ENCODE data around the gene CHKA. TPM values are rescaled to one million over a fixed set of nuclear protein-coding genes. Genes with fewer than 3 reads are reported as not detected.

The CHKA gene
- polyA plus RNA-seq, 1 of the 3 experiments (the other 2 are of a cell fraction): 12.3 TPM

DNA sequence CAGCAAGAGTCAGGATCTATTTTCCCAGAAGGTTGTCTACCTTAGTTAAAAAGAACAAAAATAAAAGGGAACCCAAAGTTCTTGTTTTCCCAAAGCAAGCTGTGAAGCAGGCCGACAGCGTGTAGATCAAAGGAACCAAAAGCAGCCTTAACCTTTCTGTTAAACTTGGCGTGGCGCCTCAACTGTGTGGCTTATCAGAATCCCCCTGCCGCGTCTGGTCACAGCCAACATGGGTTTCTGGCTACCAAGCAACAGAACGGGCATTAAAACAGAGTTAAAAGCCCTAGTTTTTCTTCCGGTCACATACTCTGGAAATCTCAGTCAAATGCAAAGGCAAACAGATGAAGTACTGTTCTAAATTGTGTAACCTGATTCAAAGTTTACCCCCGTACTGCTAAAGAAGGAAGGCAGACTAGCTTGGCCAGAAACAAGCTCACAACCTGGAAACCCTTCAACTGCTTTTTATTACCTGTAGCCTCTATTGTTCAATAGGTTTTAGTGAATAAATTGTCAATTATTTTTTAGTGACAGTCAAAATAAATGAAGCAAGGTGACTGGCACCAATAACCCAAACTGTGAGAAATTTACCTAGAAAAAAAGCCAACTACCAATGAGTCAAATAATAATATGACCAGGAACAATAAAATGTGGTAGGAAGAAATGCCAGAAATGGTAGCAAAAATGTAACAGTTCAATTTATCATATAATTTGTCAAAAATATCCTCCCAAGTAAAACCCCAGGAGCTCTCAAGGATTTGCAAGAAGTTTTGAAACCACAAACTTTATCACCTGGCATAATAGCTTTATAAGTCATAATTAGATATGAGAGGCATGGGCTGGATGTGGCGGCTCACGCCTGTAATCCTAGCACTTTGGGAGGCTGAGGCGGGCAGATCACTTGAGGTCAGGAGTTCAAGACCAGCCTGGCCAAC is 21.4 kb downstream of the CHKA start:
- peak overlapping the region in 1 of 2 experiments; percentile 53; a peak in 3 of 4 replicates for H3K27ac ChIP-seq (ENCODE audit: low read depth in 2 of 2, low read length in 1 of 2)
- no peak overlapping the region for H3K4me2 ChIP-seq
- H3K4me1 ChIP-seq (ENCODE audit: control insufficient read depth in 1 of 2, insufficient read depth in 2 of 2, low read depth in 1 of 2, low read length in 1 of 2): peaks cover 0 to 4% of the 10 kb centered on the region in 2 experiments; a peak in 2 of 4 replicates

GRCh38 chr11:68099057-68099456 is 22.1 kb downstream of the CHKA start:
- Histone ChIP-seq H3K27ac (ENCODE audit: low read depth in 2 of 2, low read length in 1 of 2) (peak overlapping the region in 1 of 2 experiments; percentile 53; a peak in 3 of 4 replicates), H3K4me2 (no peak overlapping the region), H3K9me3 (no peaks in the 10 kb centered on the region), H3F3A (replicated peaks; ENCODE audit: insufficient read depth) (no peaks in the 10 kb centered on the region), H3K9me2 (no peaks in the 10 kb centered on the region), H3K4me1 (ENCODE audit: control insufficient read depth in 1 of 2, insufficient read depth in 2 of 2, low read depth in 1 of 2, low read length in 1 of 2) (peaks cover 0 to 4% of the 10 kb centered on the region in 2 experiments; a peak in 2 of 4 replicates), H3K79me2 (ENCODE audit: insufficient read depth) (peaks cover 42% of the 10 kb centered on the region), H3K36me3 (replicated peaks in 1 of 2; ENCODE audit: control insufficient read depth in 1 of 2, insufficient read depth in 2 of 2, low read length in 1 of 2) (peaks cover 0 to 18% of the 10 kb centered on the region in 2 experiments), H3K9ac (no peak overlapping the region), H4K20me1 (ENCODE audit: insufficient read depth) (0 out of 2 replicates have a peak, but pooled peaks cover 6% of the 10 kb centered on the region), H3K27me3 (ENCODE audit: insufficient read depth) (no peaks in the 10 kb centered on the region), H3K4me3 (ENCODE audit: low read depth in 2 of 2, low read length in 1 of 2) (no peak overlapping the region), H2AFZ (ENCODE audit: low read depth) (no peak overlapping the region)
- ChIA-PET POLR2A (no interaction called here), CTCF (interaction anchor here (1.0 to 1.3 kb wide), 2 partner anchors 13 to 18 kb away, joined by 3 read pairs; no protein-coding TSS in a partner anchor)
- no peak for DNase-seq
- TF ChIP-seq GABPA (IDR thresholded peaks at IDR 0.05; ENCODE audit: low read depth): no peak
- TF ChIP-seq MXI1 (IDR thresholded peaks at IDR 0.05; ENCODE audit: low read depth, low read length): no peak
- no peak for TF ChIP-seq CHD2 (IDR thresholded peaks at IDR 0.05; ENCODE audit: low read length, partially characterized antibody)
- no peak for TF ChIP-seq RFX5 (IDR thresholded peaks at IDR 0.05; ENCODE audit: low read length)
- TF ChIP-seq, protein P1, sequence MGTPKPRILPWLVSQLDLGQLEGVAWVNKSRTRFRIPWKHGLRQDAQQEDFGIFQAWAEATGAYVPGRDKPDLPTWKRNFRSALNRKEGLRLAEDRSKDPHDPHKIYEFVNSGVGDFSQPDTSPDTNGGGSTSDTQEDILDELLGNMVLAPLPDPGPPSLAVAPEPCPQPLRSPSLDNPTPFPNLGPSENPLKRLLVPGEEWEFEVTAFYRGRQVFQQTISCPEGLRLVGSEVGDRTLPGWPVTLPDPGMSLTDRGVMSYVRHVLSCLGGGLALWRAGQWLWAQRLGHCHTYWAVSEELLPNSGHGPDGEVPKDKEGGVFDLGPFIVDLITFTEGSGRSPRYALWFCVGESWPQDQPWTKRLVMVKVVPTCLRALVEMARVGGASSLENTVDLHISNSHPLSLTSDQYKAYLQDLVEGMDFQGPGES (IDR thresholded peaks at IDR 0.05; ENCODE audit: low read depth, low read length): no peak
- no peak for TF ChIP-seq JUND (IDR thresholded peaks at IDR 0.05)
- TF ChIP-seq POLR2AphosphoS5 (IDR thresholded peaks at IDR 0.05; ENCODE audit: low read depth, low read length): no peak
- no peak for TF ChIP-seq TCF12 (IDR thresholded peaks at IDR 0.05)
- TF ChIP-seq RAD21 (IDR thresholded peaks at IDR 0.05; ENCODE audit: low read length): no peak
- TF ChIP-seq, protein P2, sequence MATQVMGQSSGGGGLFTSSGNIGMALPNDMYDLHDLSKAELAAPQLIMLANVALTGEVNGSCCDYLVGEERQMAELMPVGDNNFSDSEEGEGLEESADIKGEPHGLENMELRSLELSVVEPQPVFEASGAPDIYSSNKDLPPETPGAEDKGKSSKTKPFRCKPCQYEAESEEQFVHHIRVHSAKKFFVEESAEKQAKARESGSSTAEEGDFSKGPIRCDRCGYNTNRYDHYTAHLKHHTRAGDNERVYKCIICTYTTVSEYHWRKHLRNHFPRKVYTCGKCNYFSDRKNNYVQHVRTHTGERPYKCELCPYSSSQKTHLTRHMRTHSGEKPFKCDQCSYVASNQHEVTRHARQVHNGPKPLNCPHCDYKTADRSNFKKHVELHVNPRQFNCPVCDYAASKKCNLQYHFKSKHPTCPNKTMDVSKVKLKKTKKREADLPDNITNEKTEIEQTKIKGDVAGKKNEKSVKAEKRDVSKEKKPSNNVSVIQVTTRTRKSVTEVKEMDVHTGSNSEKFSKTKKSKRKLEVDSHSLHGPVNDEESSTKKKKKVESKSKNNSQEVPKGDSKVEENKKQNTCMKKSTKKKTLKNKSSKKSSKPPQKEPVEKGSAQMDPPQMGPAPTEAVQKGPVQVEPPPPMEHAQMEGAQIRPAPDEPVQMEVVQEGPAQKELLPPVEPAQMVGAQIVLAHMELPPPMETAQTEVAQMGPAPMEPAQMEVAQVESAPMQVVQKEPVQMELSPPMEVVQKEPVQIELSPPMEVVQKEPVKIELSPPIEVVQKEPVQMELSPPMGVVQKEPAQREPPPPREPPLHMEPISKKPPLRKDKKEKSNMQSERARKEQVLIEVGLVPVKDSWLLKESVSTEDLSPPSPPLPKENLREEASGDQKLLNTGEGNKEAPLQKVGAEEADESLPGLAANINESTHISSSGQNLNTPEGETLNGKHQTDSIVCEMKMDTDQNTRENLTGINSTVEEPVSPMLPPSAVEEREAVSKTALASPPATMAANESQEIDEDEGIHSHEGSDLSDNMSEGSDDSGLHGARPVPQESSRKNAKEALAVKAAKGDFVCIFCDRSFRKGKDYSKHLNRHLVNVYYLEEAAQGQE (IDR thresholded peaks at IDR 0.05; ENCODE audit: low read depth, low read length): no peak
- TF ChIP-seq MAX (IDR thresholded peaks at IDR 0.05; ENCODE audit: low read depth): no peak
- TF ChIP-seq TAF1 (IDR thresholded peaks at IDR 0.05; ENCODE audit: borderline replicate concordance, low read depth, low read length): no peak
- TF ChIP-seq GATA2 (CRISPR knock-in tag; IDR thresholded peaks at IDR 0.05): no peak
- TF ChIP-seq TEAD4 (IDR thresholded peaks at IDR 0.05; ENCODE audit: borderline replicate concordance, insufficient read depth): no peak
- TF ChIP-seq RXRA (IDR thresholded peaks at IDR 0.05; ENCODE audit: borderline replicate concordance, low read depth): no peak

More for the DNA sequence above, 21.4 kb downstream of the CHKA start:
- ChIA-PET CTCF (interaction anchor here (0.6 to 1.3 kb wide), 3 partner anchors 12 to 1305 kb away, joined by 3 read pairs; no protein-coding TSS in a partner anchor), POLR2A (no interaction called here)
- TF ChIP-seq TCF12 (IDR thresholded peaks at IDR 0.05) (no peak), FOSL2 (IDR thresholded peaks at IDR 0.05; ENCODE audit: borderline replicate concordance, low read depth) (no peak), JUND (IDR thresholded peaks at IDR 0.05) (no peak), FOXJ3 (CRISPR knock-in tag; IDR thresholded peaks at IDR 0.05) (no peak), SMC3 (IDR thresholded peaks at IDR 0.05; ENCODE audit: low read depth, low read length) (no peak), TEAD4 (IDR thresholded peaks at IDR 0.05; ENCODE audit: borderline replicate concordance, insufficient read depth) (no peak), RXRA (IDR thresholded peaks at IDR 0.05; ENCODE audit: borderline replicate concordance, low read depth) (no peak)
- peaks cover 0 to 17% of the 10 kb centered on the region in 2 experiments for H3K36me3 ChIP-seq (replicated peaks in 1 of 2; ENCODE audit: control insufficient read depth in 1 of 2, insufficient read depth in 2 of 2, low read length in 1 of 2)
- H4K20me1 ChIP-seq (ENCODE audit: insufficient read depth): 0 out of 2 replicates have a peak, but pooled peaks cover 6% of the 10 kb centered on the region
- no peaks in the 10 kb centered on the region for H3K9me2 ChIP-seq
- H3F3A ChIP-seq (replicated peaks; ENCODE audit: insufficient read depth): no peaks in the 10 kb centered on the region
- H3K79me2 ChIP-seq (ENCODE audit: insufficient read depth): peaks cover 44% of the 10 kb centered on the region
- WGBS (ENCODE audit: low lambda C conversion rate): 68% methylated on average over 12 of the region's 12 CpGs
- H3K9me3 ChIP-seq: no peaks in the 10 kb centered on the region
- H3K27me3 ChIP-seq (ENCODE audit: insufficient read depth): no peaks in the 10 kb centered on the region
- DNase-seq: peak; percentile 57
- no peak overlapping the region for H3K9ac ChIP-seq
- H2AFZ ChIP-seq (ENCODE audit: low read depth): no peak overlapping the region
- H3K4me3 ChIP-seq (ENCODE audit: low read depth in 2 of 2, low read length in 1 of 2): no peak overlapping the region; a peak in 1 of 4 replicates

Measured in SK-N-SH (cell line).